Caki2 (cell line): Measurements from ENCODE around the gene SNTG2. TPM values are rescaled to one million over a fixed set of nuclear protein-coding genes. Genes with fewer than 3 reads are reported as not detected.

Experiments
- DNase-seq: peaks from one replicate; pipeline ENCODE4 v3.0.0-alpha.2; 2015; ENCODE audit warnings: low read depth
- in situ Hi-C: cut with HindIII; loops from 2 replicates; pipeline ENCODE4 v1.10.0; 2016; ENCODE audit warnings: low sequenced_read_pairs, low pct_unique_long_range_greater_than_20kb, mixed read lengths
- total RNA-seq: library from RNA; depleted of rRNA; stranded (reverse); fragments of >200 nt; shearing (Covaris generic); gene quantifications from 2 replicates; pipeline ENCODE4 v1.2.3, GENCODE V29; 2014; ENCODE audit warnings: low replicate concordance

Gene SNTG2
- total RNA-seq, 1 experiment from 2014 or later = not detected

- in situ Hi-C loops = no loop called here
- DNase-seq = no peak
Measured at GRCh38 chr2:924701-925100, 25.9 kb upstream of the SNTG2 start.

DNA sequence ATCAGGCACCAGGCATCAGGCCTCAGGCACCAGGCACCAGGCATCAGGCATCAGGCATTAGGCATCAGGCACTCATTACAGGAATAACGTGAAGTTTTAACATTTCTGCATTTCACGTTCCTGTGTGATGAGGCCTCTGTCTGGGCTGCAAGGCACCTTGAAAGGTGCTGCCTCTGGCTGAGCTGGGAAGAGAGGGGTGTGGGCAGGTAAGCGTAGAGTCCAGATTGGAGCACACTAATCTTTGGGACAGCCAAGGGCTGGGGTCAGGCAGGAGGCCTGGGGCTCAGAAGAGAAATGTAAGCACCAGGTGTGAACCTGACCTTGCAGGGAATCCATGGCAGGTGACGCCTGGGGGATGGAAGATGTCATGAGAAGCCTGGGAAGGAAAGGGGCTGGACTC, 25.3 kb upstream of the SNTG2 start:
- DNase-seq = no peak
- in situ Hi-C loops = no loop called here

DNA sequence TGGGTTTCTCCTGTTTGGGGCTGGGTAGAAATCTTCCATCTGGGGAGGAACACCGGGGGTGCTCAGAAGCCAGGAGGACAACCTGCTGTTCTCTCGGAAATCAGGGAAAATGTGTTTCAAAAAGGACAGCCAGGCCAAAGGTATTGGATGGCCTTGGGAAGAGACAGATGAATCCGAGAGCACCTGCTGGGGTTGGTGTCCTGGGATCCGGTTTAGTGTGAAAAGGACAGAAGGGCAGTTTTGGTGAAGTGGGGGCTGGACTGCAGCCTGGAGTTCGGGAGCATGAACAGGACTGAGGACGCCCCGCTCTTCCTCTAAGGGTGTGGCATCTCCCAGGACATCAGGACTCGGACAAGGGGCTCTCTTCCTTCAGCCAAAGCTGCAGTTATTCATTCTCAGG, 24.9 kb upstream of the SNTG2 start:
- in situ Hi-C loops = no loop called here
- no peak for DNase-seq

DNA sequence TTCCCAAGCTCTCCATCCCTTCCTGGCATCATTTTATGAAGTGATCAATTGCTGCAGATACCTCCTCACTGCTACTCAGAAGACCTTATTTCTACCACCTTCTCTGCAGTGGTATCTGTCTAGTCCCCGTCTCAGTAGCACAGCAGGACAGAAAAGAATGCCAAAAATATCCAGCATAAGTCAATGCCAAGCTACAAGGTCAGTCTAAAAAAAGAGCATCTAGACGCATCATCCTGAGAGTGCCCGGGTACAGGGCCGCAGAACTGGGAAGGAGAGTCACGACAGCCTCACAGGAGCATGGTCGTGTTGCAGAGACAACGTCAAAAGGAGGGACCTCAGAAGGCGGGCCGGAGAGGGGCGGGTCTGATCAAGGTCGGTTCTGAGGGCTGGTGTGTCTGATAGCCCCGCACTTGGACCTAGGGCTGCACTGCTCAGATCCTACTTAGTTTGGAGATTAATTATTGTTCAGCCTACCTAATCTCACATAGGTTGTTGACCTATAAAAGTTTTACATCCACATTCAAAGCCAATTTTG, 24.3 kb upstream of the SNTG2 start:
- in situ Hi-C loops = no loop called here
- no peak for DNase-seq

DNA sequence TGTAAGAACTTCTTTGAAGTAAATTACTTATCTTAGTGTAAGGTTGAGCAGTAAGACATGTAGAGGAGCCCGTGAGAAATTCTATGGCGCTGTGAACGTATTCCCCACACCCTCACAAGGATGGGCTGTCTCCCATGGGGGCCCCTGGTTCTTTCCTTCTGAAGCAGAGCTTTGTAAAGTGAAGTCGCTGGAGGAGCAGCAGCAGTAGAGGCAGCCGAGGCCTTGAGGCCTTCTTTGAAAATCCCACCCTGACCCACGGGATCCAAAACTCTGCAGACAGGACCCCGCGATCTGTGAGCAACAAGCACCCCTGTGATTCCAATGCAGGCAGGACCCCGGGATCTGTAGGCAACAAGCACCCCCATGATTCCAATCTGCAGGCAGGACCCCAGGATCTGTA, 23.8 kb upstream of the SNTG2 start:
- DNase-seq = no peak
- in situ Hi-C loops = no loop called here

DNA sequence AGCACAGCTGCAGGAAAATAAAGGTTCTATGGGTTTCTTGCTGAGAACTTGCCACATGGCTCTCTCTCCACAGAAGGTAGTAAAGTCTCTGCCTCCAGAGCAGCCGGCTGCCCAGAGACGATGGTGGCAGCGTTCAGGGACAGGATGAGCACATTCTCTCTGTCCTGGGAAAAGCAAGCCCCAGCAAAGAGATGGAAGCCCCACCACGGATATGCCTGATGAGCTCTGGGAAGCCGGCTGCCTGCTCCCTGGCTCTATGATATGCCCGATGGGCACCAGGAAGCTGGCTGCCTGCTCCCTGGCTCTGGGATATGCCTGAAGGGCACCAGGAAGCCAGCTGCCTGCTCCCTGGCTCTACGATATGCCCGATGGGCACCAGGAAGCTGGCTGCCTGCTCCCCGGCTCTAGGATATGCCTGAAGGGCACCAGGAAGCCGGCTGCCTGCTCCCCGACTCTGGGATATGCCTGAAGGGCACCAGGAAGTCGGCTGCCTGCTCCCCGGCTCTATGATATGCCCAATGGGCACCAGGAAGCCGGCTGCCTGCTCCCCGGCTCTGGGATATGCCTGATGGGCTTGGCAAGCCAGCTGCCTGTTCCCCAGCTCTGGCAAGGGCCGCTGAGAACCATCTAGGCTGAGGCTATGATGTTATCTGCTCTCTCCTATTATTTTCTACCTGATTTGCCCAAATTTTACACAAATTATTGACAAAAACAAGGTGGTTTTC, 21.5 kb upstream of the SNTG2 start:
- DNase-seq = no peak
- in situ Hi-C loops = no loop called here

DNA sequence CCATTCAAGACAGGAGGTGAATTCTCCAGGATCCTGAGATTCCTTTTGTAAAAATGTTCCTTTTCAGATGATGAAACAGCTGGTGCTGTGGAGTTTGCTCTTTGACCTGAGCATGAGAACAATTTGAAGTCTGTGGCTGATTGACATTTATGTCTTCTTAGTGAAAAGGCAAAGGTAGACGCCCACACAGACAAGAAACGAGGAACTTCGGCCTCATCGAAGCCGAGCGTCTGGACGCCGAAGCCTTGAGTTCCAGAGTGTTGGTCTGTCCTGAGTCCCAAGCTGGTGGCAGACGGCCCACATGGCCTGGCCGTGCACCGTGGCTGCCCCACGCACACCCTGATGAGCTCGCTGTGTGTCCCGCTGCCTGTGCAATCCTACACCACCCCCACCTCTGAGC, 20.7 kb upstream of the SNTG2 start:
- in situ Hi-C loops = no loop called here

GRCh38 chr2:930935-931334, 19.7 kb upstream of the SNTG2 start:
- DNase-seq = no peak
- in situ Hi-C loops = no loop called here

More for the DNA sequence above, 20.7 kb upstream of the SNTG2 start:
- DNase-seq = no peak

- DNase-seq = no peak
- in situ Hi-C loops = no loop called here
Measured at GRCh38 chr2:932320-933115, 18.1 kb upstream of the SNTG2 start.

DNA sequence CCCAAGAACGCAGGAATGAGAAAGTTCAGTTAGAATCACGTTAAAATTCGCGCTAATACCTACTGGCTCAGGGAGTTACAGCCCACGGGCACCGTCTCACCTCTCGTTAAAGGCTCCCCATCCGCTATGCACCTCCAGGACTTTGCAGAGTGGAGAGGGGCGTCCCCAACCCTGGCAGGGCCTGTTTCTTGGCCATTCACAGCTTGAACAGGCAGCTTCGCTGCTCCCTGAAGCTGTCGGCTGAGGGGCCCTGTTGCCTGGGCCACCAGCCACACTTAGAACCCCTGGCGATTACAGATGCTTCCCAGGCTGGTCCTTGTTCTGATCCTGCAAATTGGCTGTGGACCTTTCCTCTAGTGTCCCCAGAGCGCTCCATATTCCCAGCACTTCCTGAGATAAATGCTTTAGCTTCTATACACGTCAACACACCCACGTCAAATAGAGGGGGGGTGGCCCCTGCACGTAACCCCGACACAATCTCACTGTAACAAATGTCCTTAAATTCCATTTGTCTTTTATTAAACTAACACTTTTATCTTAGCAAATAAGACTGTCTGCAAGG, 16.8 kb upstream of the SNTG2 start:
- DNase-seq = no peak
- in situ Hi-C loops = no loop called here

GRCh38 chr2:937530-937929, 13.1 kb upstream of the SNTG2 start:
- no peak for DNase-seq

GRCh38 chr2:938181-939005, 12.3 kb upstream of the SNTG2 start:
- in situ Hi-C loops = no loop called here
- no peak for DNase-seq

More at GRCh38 chr2:937530-937929, 13.1 kb upstream of the SNTG2 start:
- in situ Hi-C loops = no loop called here

DNA sequence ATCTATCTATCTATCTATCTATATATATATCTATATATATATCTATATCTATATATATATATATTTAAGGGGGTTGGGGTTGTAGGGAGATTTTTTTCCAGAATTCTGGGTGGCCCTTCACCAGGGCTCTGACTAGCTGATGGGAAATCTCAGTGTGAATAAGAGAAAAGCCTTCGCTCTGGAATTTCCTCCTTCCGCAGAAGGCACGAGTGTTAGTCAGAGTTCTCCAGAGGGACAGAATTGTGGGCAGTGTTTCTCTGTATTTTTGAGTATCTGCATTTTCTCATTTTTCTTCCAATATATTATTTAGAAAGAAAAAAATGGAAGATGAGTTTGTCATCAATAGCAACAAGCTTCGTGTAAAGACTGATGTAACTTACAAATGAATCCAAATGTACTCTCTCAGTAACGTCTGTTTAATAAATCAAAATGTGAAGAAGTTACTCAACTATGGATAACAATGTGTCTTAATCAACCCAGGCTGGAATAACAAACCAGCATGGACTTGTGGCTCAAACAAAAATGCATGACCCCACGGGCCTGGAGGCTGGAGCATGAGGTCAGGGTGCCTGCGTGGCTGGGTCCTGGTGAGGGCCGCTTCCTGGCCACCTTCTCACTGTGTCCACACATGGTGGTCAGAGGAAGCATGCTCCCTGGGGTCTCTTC, 10.6 kb upstream of the SNTG2 start:
- no peak for DNase-seq
- in situ Hi-C loops = no loop called here

DNA sequence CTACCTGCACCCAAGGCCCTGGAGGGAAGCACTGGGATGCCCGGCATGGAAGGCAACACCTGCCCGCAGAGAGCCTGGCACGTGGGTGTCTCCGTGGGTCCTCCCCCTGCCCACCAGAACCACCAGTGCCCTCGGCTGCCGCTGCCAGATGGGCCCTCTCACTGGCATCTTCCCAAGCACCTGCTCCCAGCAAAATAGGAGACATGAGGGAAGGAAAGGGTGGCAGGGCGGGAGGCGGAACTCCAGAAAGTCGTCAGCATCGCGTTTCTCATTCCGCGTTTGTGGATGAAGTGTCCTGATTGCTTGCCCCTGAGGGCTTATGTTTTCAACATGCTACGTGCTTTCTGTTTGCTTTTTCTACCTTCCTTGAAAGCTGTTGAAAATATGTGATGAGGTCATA, 8.8 kb upstream of the SNTG2 start:
- in situ Hi-C loops = no loop called here
- no peak for DNase-seq

DNA sequence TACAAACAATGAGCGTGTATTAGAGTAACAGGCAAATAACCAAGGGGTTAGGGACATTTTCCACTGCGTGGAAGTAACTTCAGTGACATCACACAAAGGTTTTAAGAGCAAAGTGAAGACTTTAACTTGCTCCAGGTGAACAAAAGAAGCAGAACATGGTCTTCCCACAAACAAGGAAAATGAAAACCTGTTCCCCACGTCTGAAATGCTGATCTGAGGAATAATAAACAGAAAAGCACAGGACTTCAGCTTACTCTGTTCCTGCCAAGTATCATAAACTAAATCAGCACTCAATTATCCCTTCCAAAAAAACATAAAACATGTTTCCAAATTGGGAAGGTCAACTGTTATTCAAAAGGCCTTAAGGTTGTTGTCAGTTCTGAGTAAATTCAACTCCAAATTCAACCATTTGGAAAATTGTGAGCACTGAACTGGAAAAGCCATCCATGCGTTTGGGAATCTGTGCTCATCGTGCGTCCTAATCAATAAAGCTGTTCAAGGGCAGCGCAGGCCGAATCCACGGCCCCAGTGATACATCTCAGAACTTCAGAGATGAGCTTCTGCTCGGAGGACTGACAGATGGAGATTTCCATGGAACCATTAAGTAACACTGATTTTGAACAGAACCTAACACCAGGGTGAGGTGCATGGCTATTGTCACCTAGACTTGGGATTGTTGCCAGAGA, 7.7 kb upstream of the SNTG2 start:
- DNase-seq = no peak
- in situ Hi-C loops = no loop called here

GRCh38 chr2:943461-943797, 7.2 kb upstream of the SNTG2 start:
- DNase-seq = no peak
- in situ Hi-C loops = no loop called here

DNA sequence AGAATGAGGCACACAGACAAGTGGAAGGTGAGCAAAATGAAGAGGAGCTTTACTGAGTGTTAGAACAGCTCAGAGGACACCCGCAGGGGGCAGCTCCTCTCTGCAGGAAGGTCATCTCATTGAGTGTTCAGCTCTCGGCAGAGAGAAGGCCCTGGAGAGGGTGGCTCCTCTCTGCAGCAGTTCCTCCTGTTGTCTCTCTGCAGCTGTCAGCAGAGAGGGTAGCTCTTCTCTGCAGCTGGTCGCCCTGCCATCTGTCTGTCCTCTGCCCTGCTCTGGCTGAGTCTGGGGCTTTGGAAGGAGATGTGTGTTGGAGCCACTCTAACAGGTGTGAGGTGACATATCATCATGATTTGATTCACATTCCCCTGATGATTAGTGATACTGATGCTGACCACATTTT, 6.8 kb upstream of the SNTG2 start:
- in situ Hi-C loops = no loop called here
- no peak for DNase-seq

- in situ Hi-C loops = no loop called here
- no peak for DNase-seq
Measured at GRCh38 chr2:944693-945092, 6.0 kb upstream of the SNTG2 start.
